ENCODE results near the gene ADORA2B. TPM values are rescaled to one million over a fixed set of nuclear protein-coding genes. Genes with fewer than 3 reads are reported as not detected.

The ADORA2B gene
- total RNA-seq, 1 donor from 2014 or later = 1.9 TPM

DNA sequence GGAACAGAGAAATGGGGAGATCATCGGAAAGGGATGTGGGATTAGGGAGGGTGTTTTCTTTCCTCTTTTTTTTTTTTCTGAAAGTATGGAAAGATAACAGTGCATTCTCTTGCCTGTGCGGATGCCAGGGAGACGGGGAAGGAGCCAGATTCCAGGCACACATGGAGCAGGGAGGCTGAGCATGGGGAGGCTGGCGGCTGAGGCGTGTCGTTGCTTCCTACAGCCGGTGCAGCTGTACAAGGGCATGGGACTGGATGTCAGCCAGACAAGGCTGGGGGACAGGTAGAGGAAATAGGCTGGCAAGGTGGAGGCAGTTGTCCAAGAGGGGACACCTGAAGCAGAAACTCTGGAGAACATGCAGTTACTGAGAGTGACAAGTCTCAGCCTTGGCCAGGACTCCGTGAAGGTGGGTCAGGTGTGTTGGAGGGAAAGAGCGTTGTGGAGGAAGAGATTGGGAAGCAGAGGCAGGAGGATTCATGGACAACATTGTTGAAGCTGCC, 16.6 kb upstream of the ADORA2B start:
- Mint-ChIP-seq H3K36me3 (no peaks in the 10 kb centered on the region), H3K9me3 (no peaks in the 10 kb centered on the region), H3K4me3 (no peak overlapping the region), H3K4me1 (peaks cover 4% of the 10 kb centered on the region), H3K27ac (no peak overlapping the region), H3K27me3 (ENCODE audit: insufficient read depth, low read depth) (peaks cover 7% of the 10 kb centered on the region)
- H3K4me3 ChIP-seq = no peak overlapping the region
- no peak overlapping the region for H3K4me2 ChIP-seq
- TF ChIP-seq CTCF (IDR thresholded peaks at IDR 0.05) = no peak
- TF ChIP-seq EZH2 (IDR thresholded peaks at IDR 0.05) = no peak
- H3K27ac ChIP-seq = no peak overlapping the region
- no peaks in the 10 kb centered on the region for H3K4me1 ChIP-seq
- no peak overlapping the region for H3K9ac ChIP-seq
- H3F3A ChIP-seq (ENCODE audit: low read depth) = no peaks in the 10 kb centered on the region
- H3K36me3 ChIP-seq = no peaks in the 10 kb centered on the region
- no peaks in the 10 kb centered on the region for H3K27me3 ChIP-seq
- H3K9me3 ChIP-seq (ENCODE audit: low read depth) = no peaks in the 10 kb centered on the region
- no peaks in the 10 kb centered on the region for H3K79me2 ChIP-seq (ENCODE audit: low read depth)
- no peaks in the 10 kb centered on the region for H4K20me1 ChIP-seq (ENCODE audit: low read depth)
- H2AFZ ChIP-seq (replicated peaks) = no peak overlapping the region
- no peak for DNase-seq (ENCODE audit: low spot score)

GRCh38 chr17:15929941-15930340, 15.0 kb upstream of the ADORA2B start:
- Histone ChIP-seq H3K9me3 (ENCODE audit: low read depth) (no peaks in the 10 kb centered on the region), H3K36me3 (no peaks in the 10 kb centered on the region), H3K4me1 (no peaks in the 10 kb centered on the region), H2AFZ (replicated peaks) (no peak overlapping the region), H3K4me2 (no peak overlapping the region), H4K20me1 (ENCODE audit: low read depth) (no peaks in the 10 kb centered on the region), H3K27ac (no peak overlapping the region), H3K4me3 (no peak overlapping the region), H3K79me2 (ENCODE audit: low read depth) (no peaks in the 10 kb centered on the region), H3K9ac (no peak overlapping the region), H3F3A (ENCODE audit: low read depth) (no peaks in the 10 kb centered on the region), H3K27me3 (no peaks in the 10 kb centered on the region)
- H3K27me3 Mint-ChIP-seq (ENCODE audit: insufficient read depth, low read depth) = peaks cover 5% of the 10 kb centered on the region
- no peak overlapping the region for H3K27ac Mint-ChIP-seq
- no peaks in the 10 kb centered on the region for H3K9me3 Mint-ChIP-seq
- H3K4me3 Mint-ChIP-seq = no peak overlapping the region
- no peaks in the 10 kb centered on the region for H3K36me3 Mint-ChIP-seq
- H3K4me1 Mint-ChIP-seq = peaks cover 4% of the 10 kb centered on the region
- no peak for DNase-seq (ENCODE audit: low spot score)
- TF ChIP-seq EZH2 (IDR thresholded peaks at IDR 0.05) (no peak), CTCF (IDR thresholded peaks at IDR 0.05) (no peak), EZH2phosphoT487 (IDR thresholded peaks at IDR 0.05) (no peak)

DNA sequence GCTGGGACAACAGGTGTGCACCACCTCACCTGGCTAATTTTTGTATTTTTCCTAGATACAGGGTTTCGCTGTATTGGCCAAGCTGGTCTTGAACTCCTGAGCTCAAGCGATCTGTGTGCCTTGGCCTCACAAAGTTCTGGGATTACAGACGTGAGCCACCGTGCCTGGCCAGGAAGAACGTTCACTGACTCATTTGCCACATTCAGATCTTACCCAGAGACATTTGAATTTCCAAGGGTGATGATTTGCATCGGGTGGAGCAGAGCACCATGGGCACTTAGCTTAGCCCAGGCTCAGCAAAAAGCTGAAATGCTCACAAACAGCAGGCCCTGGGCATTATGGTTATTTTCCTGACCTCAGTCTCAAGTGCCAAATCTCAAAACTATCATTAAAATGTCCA, 14.5 kb upstream of the ADORA2B start:
- H3K27me3 Mint-ChIP-seq (ENCODE audit: insufficient read depth, low read depth) = peaks cover 5% of the 10 kb centered on the region
- Histone ChIP-seq H3K4me1 (no peaks in the 10 kb centered on the region), H3K4me3 (no peak overlapping the region), H3K27ac (no peak overlapping the region), H2AFZ (replicated peaks) (no peak overlapping the region), H3K79me2 (ENCODE audit: low read depth) (no peaks in the 10 kb centered on the region), H3F3A (ENCODE audit: low read depth) (no peaks in the 10 kb centered on the region), H3K4me2 (no peak overlapping the region), H4K20me1 (ENCODE audit: low read depth) (no peaks in the 10 kb centered on the region), H3K9me3 (ENCODE audit: low read depth) (no peaks in the 10 kb centered on the region), H3K36me3 (no peaks in the 10 kb centered on the region), H3K27me3 (no peaks in the 10 kb centered on the region), H3K9ac (no peak overlapping the region)
- no peaks in the 10 kb centered on the region for H3K9me3 Mint-ChIP-seq
- H3K36me3 Mint-ChIP-seq = no peaks in the 10 kb centered on the region
- no peak for TF ChIP-seq CTCF (IDR thresholded peaks at IDR 0.05)
- no peak for TF ChIP-seq EZH2phosphoT487 (IDR thresholded peaks at IDR 0.05)
- TF ChIP-seq EZH2 (IDR thresholded peaks at IDR 0.05) = no peak
- no peak for DNase-seq (ENCODE audit: low spot score)
- H3K4me1 Mint-ChIP-seq = peaks cover 4% of the 10 kb centered on the region
- H3K4me3 Mint-ChIP-seq = no peak overlapping the region
- H3K27ac Mint-ChIP-seq = no peak overlapping the region

Measured in neural progenitor cell (in vitro differentiated cells).